OCI-LY1 (cell line): Measurements from ENCODE around the gene SHMT2.

ENCODE experiments used
- EZH2 ChIP-seq: fragments of 200-600 bp; sonication (generic), shearing (Covaris generic); IDR thresholded peaks from 2 replicates; pipeline ENCODE4 v1.8.0; 2017; ENCODE audit warnings: borderline replicate concordance, mixed run types, mild to moderate bottlenecking, antibody characterized with exemption, low read length, moderate library complexity, mixed read lengths
- TF ChIP-seq, protein P1 (sequence below): fragments of 200-600 bp; sonication (generic), shearing (Covaris generic); IDR thresholded peaks from 2 replicates; pipeline ENCODE4 v1.5.1; 2017; ENCODE audit warnings: mild to moderate bottlenecking, antibody characterized with exemption, low read length, moderate library complexity, mixed read lengths

DNA sequence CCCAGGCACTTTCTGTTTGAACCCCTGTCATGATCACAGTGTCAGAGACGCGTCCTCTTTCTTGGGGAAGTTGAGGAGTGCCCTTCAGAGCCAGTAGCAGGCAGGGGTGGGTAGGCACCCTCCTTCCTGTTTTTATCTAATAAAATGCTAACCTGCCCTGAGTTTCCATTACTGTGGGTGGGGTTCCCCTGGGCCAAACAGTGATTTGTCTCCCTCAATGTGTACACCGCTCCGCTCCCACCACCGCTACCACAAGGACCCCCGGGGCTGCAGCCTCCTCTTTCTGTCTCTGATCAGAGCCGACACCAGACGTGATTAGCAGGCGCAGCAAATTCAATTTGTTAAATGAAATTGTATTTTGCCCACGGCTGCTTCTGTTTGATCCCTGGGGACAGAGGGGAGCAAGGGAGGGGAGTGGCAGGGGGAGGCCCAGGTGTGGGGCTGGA lies 5.1 kb downstream of the SHMT2 start:
- TF ChIP-seq, protein P1, sequence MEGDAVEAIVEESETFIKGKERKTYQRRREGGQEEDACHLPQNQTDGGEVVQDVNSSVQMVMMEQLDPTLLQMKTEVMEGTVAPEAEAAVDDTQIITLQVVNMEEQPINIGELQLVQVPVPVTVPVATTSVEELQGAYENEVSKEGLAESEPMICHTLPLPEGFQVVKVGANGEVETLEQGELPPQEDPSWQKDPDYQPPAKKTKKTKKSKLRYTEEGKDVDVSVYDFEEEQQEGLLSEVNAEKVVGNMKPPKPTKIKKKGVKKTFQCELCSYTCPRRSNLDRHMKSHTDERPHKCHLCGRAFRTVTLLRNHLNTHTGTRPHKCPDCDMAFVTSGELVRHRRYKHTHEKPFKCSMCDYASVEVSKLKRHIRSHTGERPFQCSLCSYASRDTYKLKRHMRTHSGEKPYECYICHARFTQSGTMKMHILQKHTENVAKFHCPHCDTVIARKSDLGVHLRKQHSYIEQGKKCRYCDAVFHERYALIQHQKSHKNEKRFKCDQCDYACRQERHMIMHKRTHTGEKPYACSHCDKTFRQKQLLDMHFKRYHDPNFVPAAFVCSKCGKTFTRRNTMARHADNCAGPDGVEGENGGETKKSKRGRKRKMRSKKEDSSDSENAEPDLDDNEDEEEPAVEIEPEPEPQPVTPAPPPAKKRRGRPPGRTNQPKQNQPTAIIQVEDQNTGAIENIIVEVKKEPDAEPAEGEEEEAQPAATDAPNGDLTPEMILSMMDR: no peak
- no peak for TF ChIP-seq EZH2
